ENCODE measurements around the gene KNDC1.

KNDC1 gene

GRCh38 chr10:133183646-133184378 lies 23.8 kb downstream of the KNDC1 start:
- DNase-seq (ENCODE audit: low read depth), result no peak
- no peak overlapping the region for H3K4me3 ChIP-seq (ENCODE audit: control insufficient read depth, low read depth, low read length)
- TF ChIP-seq CTCF (conservative IDR thresholded peaks at IDR 0.05; ENCODE audit: control insufficient read depth, insufficient read depth, low read depth, low read length), result no peak

GRCh38 chr10:133184591-133185244 lies 24.7 kb downstream of the KNDC1 start:
- H3K4me3 ChIP-seq (ENCODE audit: control insufficient read depth, low read depth, low read length), result no peak overlapping the region
- no peak for TF ChIP-seq CTCF (conservative IDR thresholded peaks at IDR 0.05; ENCODE audit: control insufficient read depth, insufficient read depth, low read depth, low read length)
- DNase-seq (ENCODE audit: low read depth), result no peak

GRCh38 chr10:133185421-133185820 lies 25.4 kb downstream of the KNDC1 start:
- DNase-seq (ENCODE audit: low read depth), result no peak
- TF ChIP-seq CTCF (conservative IDR thresholded peaks at IDR 0.05; ENCODE audit: control insufficient read depth, insufficient read depth, low read depth, low read length), result no peak
- H3K4me3 ChIP-seq (ENCODE audit: control insufficient read depth, low read depth, low read length), result no peak overlapping the region

GRCh38 chr10:133185916-133186315 lies 25.9 kb downstream of the KNDC1 start:
- no peak for DNase-seq (ENCODE audit: low read depth)
- H3K4me3 ChIP-seq (ENCODE audit: control insufficient read depth, low read depth, low read length), result no peak overlapping the region
- no peak for TF ChIP-seq CTCF (conservative IDR thresholded peaks at IDR 0.05; ENCODE audit: control insufficient read depth, insufficient read depth, low read depth, low read length)

- no peak overlapping the region for H3K4me3 ChIP-seq (ENCODE audit: control insufficient read depth, low read depth, low read length)
- DNase-seq (ENCODE audit: low read depth), result no peak
- no peak for TF ChIP-seq CTCF (conservative IDR thresholded peaks at IDR 0.05; ENCODE audit: control insufficient read depth, insufficient read depth, low read depth, low read length)
Measured at GRCh38 chr10:133186416-133187090, 26.5 kb downstream of the KNDC1 start.

GRCh38 chr10:133187091-133187905 lies 27.3 kb downstream of the KNDC1 start:
- DNase-seq (ENCODE audit: low read depth), result no peak
- no peak for TF ChIP-seq CTCF (conservative IDR thresholded peaks at IDR 0.05; ENCODE audit: control insufficient read depth, insufficient read depth, low read depth, low read length)

More at GRCh38 chr10:133187091-133187905, 27.3 kb downstream of the KNDC1 start:
- no peak overlapping the region for H3K4me3 ChIP-seq (ENCODE audit: control insufficient read depth, low read depth, low read length)

Measured in fibroblast of mammary gland (primary cell).